ENCODE measurements around the gene XXYLT1. TPM values are rescaled to one million over a fixed set of nuclear protein-coding genes. Genes with fewer than 3 reads are reported as not detected.
"Not testable (repeated sequence)": the region's sequence is repeated elsewhere in the genome, so short reads cannot be mapped to it uniquely, and the experiment has no call there.

XXYLT1 gene
- total and polyA plus RNA-seq, 10 of the 15 experiments (the other 5 are each of a cell fraction or from before 2014, with no cell fraction given): 1.2 to 14.2 (median 9.3) TPM

DNA sequence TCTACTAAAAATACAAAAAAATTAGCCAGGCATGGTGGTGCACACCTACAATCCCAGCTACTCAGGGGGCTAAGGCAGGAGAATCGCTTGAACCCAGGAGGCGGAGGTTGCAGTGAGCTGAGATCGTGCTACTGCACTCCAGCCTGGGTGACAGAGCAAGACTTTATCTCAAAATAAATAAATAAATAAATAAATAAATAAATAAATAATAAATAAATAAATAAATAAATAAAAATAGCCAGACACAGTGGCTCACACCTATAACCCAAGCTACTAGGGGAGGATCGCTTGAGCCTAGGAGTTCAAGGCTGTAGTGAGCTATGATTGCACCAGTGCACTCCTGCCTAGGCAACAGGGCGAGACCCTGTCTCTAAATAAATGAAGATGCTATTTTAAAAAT lies 19.7 kb upstream of the XXYLT1 start:
- in situ Hi-C loops (cut with MboI); H4K20me1 ChIP-seq (ENCODE audit: control insufficient read depth, insufficient read depth); intact Hi-C loops (cut with micrococcal nuclease; ENCODE audit: unreplicated experiment); POLR2A ChIA-PET; H3K4me1 ChIP-seq (ENCODE audit: control insufficient read depth, insufficient read depth, low read length); ATAC-seq; H3K4me3 ChIP-seq; DNase-seq (ENCODE audit: low read depth, low spot score); H3K27me3 ChIP-seq (replicated peaks in 1 of 2; ENCODE audit: control insufficient read depth in 2 of 2, insufficient read depth in 2 of 2, low read length in 1 of 2); H3K79me2 ChIP-seq (ENCODE audit: control insufficient read depth, insufficient read depth, low read length); H2AFZ ChIP-seq (ENCODE audit: control insufficient read depth, low read depth, low read length); H3K9ac ChIP-seq (ENCODE audit: control insufficient read depth, insufficient read depth, low read length); H3K9me3 ChIP-seq (replicated peaks; ENCODE audit: control insufficient read depth, insufficient read depth, low read length); FAIRE-seq; BruUV-seq (replicated peaks); H3K27ac ChIP-seq (ENCODE audit: control insufficient read depth, insufficient read depth); H3K4me2 ChIP-seq (ENCODE audit: control insufficient read depth, insufficient read depth): not testable (repeated sequence)
- ChIA-PET SMC1A (ENCODE audit: uncharacterized antibody, unreplicated experiment) (interaction anchor here (0.6 to 1.2 kb wide), 3 partner anchors 23 to 232 kb away, joined by 3 read pairs; no protein-coding TSS in a partner anchor), CTCF (interaction anchor here (1.5 to 1.7 kb wide), 2 partner anchors 19 to 105 kb away, joined by 3 to 4 read pairs; no protein-coding TSS in a partner anchor), RAD21 (ENCODE audit: unreplicated experiment) (interaction anchor here (1.5 kb wide), 1 partner anchor 19 kb away, joined by 6 read pairs; the partner anchor contains the start of gene XXYLT1)
- 100% methylated on average over 5 of the region's 5 CpGs for WGBS (ENCODE audit: insufficient coverage, insufficient replicate concordance, low lambda C conversion rate, missing lambda C conversion rate)
- peaks cover 0 to 27% of the 10 kb centered on the region in 2 experiments; a peak in 2 of 4 replicates for H3K36me3 ChIP-seq (ENCODE audit: control insufficient read depth in 2 of 2, insufficient read depth in 2 of 2, low read length in 1 of 2)

DNA sequence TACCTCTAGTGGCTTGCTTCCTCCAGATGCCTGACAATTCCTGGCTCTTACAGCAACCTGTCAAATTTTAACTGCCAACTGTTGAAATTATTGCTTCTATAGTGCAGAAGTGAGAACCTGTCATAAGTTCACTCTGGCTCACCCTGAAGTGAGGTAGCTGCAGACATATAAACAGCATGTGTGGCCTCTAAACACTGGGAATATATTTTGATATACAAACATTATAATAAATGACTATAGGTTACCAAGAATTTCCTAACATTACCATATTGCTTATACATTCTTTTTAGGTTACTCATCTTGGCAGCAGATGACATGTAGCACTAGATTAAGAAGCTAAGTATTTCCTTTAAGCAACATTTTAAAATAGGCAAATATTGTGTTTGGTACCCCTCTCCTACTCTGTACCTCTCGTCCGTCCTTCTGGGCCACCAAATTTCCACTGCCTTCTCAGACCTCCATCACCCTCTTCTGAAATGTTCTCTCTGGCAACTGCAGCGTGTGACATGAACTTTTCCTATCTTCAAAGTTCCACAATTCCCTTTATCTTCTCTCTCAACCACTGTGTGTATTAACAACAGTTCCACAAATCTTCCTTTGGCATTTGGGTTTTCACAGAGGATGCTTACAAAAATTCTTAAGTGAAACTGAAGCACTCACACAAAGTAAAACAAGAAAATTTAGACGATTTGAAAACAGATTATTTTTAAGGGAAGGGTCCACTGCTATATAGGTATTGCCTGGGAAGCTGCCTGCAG lies 15.3 kb upstream of the XXYLT1 start:
- Histone ChIP-seq H3K4me3 (no peak overlapping the region), H3K9ac (ENCODE audit: control insufficient read depth, insufficient read depth, low read length) (no peak overlapping the region), H3K27ac (ENCODE audit: control insufficient read depth, insufficient read depth) (no peak overlapping the region), H3K36me3 (ENCODE audit: control insufficient read depth in 2 of 2, insufficient read depth in 2 of 2, low read length in 1 of 2) (peaks cover 1 to 14% of the 10 kb centered on the region in 2 experiments), H3K4me1 (ENCODE audit: control insufficient read depth, insufficient read depth, low read length) (no peaks in the 10 kb centered on the region), H3K9me3 (replicated peaks; ENCODE audit: control insufficient read depth, insufficient read depth, low read length) (no peaks in the 10 kb centered on the region), H3K27me3 (replicated peaks in 1 of 2; ENCODE audit: control insufficient read depth in 2 of 2, insufficient read depth in 2 of 2, low read length in 1 of 2) (no peaks in the 10 kb centered on the region), H3K4me2 (ENCODE audit: control insufficient read depth, insufficient read depth) (no peak overlapping the region), H2AFZ (ENCODE audit: control insufficient read depth, low read depth, low read length) (no peak overlapping the region), H3K79me2 (ENCODE audit: control insufficient read depth, insufficient read depth, low read length) (no peaks in the 10 kb centered on the region), H4K20me1 (ENCODE audit: control insufficient read depth, insufficient read depth) (no peaks in the 10 kb centered on the region)
- ATAC-seq: no peak
- intact Hi-C loops (cut with micrococcal nuclease; ENCODE audit: unreplicated experiment) (no loop called here), in situ Hi-C loops (cut with MboI) (no loop called here)
- CTCF ChIA-PET: interaction anchor here (1.2 to 4.2 kb wide), 3 partner anchors 10 to 182 kb away, joined by 3 to 18 read pairs (median 4); partner anchors contain the start of gene XXYLT1
- no TSS peak for BruUV-seq (replicated peaks)
- SMC1A ChIA-PET (ENCODE audit: uncharacterized antibody, unreplicated experiment): interaction anchor here (0.6 to 1.3 kb wide), 5 partner anchors 9 to 237 kb away, joined by 3 to 4 read pairs (median 3); no protein-coding TSS in a partner anchor
- WGBS (ENCODE audit: insufficient coverage, insufficient replicate concordance, low lambda C conversion rate, missing lambda C conversion rate): 64% methylated on average over 4 of the region's 4 CpGs
- RAD21 ChIA-PET (ENCODE audit: unreplicated experiment): interaction anchor here (0.7 kb wide), 1 partner anchor 567 kb away, joined by 4 read pairs; no protein-coding TSS in a partner anchor
- no peak for FAIRE-seq
- DNase-seq (ENCODE audit: low read depth, low spot score): no peak
- POLR2A ChIA-PET: no interaction called here
- TF ChIP-seq IRF4 (IDR thresholded peaks at IDR 0.05; ENCODE audit: low read depth, low read length) (no peak), IKZF2 (IDR thresholded peaks at IDR 0.05) (no peak), TCF7 (IDR thresholded peaks at IDR 0.05; ENCODE audit: borderline replicate concordance) (no peak), MTA3 (IDR thresholded peaks at IDR 0.05; ENCODE audit: borderline replicate concordance, low read length) (no peak), MYC (IDR thresholded peaks at IDR 0.05; ENCODE audit: insufficient read depth, insufficient read length, insufficient replicate concordance, low read length, severe bottlenecking) (no peak), ZNF24 (IDR thresholded peaks at IDR 0.05) (no peak), BRCA1 (IDR thresholded peaks at IDR 0.05; ENCODE audit: low read depth, low read length) (no peak)
- TF ChIP-seq, protein P1, sequence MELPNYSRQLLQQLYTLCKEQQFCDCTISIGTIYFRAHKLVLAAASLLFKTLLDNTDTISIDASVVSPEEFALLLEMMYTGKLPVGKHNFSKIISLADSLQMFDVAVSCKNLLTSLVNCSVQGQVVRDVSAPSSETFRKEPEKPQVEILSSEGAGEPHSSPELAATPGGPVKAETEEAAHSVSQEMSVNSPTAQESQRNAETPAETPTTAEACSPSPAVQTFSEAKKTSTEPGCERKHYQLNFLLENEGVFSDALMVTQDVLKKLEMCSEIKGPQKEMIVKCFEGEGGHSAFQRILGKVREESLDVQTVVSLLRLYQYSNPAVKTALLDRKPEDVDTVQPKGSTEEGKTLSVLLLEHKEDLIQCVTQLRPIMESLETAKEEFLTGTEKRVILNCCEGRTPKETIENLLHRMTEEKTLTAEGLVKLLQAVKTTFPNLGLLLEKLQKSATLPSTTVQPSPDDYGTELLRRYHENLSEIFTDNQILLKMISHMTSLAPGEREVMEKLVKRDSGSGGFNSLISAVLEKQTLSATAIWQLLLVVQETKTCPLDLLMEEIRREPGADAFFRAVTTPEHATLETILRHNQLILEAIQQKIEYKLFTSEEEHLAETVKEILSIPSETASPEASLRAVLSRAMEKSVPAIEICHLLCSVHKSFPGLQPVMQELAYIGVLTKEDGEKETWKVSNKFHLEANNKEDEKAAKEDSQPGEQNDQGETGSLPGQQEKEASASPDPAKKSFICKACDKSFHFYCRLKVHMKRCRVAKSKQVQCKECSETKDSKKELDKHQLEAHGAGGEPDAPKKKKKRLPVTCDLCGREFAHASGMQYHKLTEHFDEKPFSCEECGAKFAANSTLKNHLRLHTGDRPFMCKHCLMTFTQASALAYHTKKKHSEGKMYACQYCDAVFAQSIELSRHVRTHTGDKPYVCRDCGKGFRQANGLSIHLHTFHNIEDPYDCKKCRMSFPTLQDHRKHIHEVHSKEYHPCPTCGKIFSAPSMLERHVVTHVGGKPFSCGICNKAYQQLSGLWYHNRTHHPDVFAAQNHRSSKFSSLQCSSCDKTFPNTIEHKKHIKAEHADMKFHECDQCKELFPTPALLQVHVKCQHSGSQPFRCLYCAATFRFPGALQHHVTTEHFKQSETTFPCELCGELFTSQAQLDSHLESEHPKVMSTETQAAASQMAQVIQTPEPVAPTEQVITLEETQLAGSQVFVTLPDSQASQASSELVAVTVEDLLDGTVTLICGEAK (IDR thresholded peaks at IDR 0.05; ENCODE audit: borderline replicate concordance): no peak
- TF ChIP-seq, protein P2, sequence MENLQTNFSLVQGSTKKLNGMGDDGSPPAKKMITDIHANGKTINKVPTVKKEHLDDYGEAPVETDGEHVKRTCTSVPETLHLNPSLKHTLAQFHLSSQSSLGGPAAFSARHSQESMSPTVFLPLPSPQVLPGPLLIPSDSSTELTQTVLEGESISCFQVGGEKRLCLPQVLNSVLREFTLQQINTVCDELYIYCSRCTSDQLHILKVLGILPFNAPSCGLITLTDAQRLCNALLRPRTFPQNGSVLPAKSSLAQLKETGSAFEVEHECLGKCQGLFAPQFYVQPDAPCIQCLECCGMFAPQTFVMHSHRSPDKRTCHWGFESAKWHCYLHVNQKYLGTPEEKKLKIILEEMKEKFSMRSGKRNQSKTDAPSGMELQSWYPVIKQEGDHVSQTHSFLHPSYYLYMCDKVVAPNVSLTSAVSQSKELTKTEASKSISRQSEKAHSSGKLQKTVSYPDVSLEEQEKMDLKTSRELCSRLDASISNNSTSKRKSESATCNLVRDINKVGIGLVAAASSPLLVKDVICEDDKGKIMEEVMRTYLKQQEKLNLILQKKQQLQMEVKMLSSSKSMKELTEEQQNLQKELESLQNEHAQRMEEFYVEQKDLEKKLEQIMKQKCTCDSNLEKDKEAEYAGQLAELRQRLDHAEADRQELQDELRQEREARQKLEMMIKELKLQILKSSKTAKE (IDR thresholded peaks at IDR 0.05; ENCODE audit: low read depth, poor library complexity, severe bottlenecking): no peak
